BLaER1 treated with 17β-estradiol and CSF1 and Interleukin-3, amounts not matched to agents 10 nM and 100 nM (cell line): ENCODE measurements around the gene WDR54.
A peak's percentile ranks its signal among the peaks of the same experiment; 100 is the strongest.

Source experiments
- H3K27ac ChIP-seq, 11 experiments: shearing (Covaris generic); formaldehyde crosslinking; 2 replicates each; pipeline ENCODE4 v1.8.1; 2022
- H3K27me3 ChIP-seq, 11 experiments: shearing (Covaris generic); formaldehyde crosslinking; 2 replicates each; pipeline ENCODE4 v1.8.1; 2022
- H3K36me3 ChIP-seq, 11 experiments: shearing (Covaris generic); formaldehyde crosslinking; 2 replicates each; pipeline ENCODE4 v1.8.1; 2022
- H3K4me1 ChIP-seq, 10 experiments: shearing (Covaris generic); formaldehyde crosslinking; 2 replicates each; pipeline ENCODE4 v1.8.1; 2022
- H3K4me2 ChIP-seq, 11 experiments: shearing (Covaris generic); formaldehyde crosslinking; 2 replicates each; pipeline ENCODE4 v1.8.1; 2022
- H3K4me3 ChIP-seq, 10 experiments: shearing (Covaris generic); formaldehyde crosslinking; 2 replicates each; pipeline ENCODE4 v1.8.1; 2022
- H3K9ac ChIP-seq, 11 experiments: shearing (Covaris generic); formaldehyde crosslinking; 2 replicates each; pipeline ENCODE4 v1.8.1; 2022
- H3K9me3 ChIP-seq, 11 experiments: shearing (Covaris generic); formaldehyde crosslinking; replicated peaks in 1 of 11; 2 replicates each; pipeline ENCODE4 v1.8.1; 2022
- H4K20me1 ChIP-seq, 11 experiments: shearing (Covaris generic); formaldehyde crosslinking; 2 replicates each; pipeline ENCODE4 v1.8.1; 2022
- Cebpa-rat ChIP-seq, 11 experiments: shearing (Covaris generic); IDR thresholded peaks; 2 replicates each; pipeline ENCODE4 v1.8.1; 2022

The WDR54 gene

DNA sequence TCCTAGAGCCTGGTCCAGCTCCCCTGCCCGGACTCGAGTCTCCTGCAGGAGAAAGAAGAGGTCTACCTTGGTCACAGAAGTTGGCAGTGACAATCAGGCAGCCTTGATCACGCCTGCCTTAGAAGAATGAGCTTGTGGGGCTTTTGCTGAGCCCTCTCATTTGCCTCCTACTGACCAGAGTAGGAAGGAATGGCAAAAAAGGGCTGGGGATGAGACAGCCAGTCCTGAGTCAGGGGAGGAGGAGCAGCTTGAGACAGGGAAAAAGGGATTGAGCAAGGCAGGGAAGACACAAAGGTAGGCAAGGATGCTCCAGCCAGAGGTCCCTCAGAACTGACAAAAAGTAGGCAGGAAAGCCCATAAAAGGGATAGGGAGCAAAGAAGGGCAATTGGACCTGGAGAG lies 6.0 kb downstream of the WDR54 start:
- H3K9me3 ChIP-seq, result no peaks in the 10 kb centered on the region
- H3K36me3 ChIP-seq, result peaks cover 67 to 86% (median 75%) of the 10 kb centered on the region in 11 experiments
- H3K4me2 ChIP-seq, result no peak overlapping the region
- H3K27ac ChIP-seq, result peak overlapping the region in 1 of 11 experiments; percentile 9; a peak in 1 of 22 replicates
- no peak for TF ChIP-seq Cebpa-rat (IDR thresholded peaks at IDR 0.05)
- H3K4me1 ChIP-seq, result peaks cover 0 to 18% (median 4%) of the 10 kb centered on the region in 10 experiments; a peak in 14 of 20 replicates
- H4K20me1 ChIP-seq, result peaks cover 0 to 3% (median 0%) of the 10 kb centered on the region in 11 experiments; a peak in 1 of 22 replicates
- H3K4me3 ChIP-seq, result no peak overlapping the region
- H3K27me3 ChIP-seq, result no peaks in the 10 kb centered on the region
- H3K9ac ChIP-seq, result 0 out of 22 replicates have a peak overlapping the region, but pooled peaks of 2 of the 11 experiments have one; percentile 19 to 25

- no peak overlapping the region for H3K9ac ChIP-seq
- H3K4me1 ChIP-seq, result peaks cover 0 to 15% (median 0%) of the 10 kb centered on the region in 10 experiments; a peak in 4 of 20 replicates
- H4K20me1 ChIP-seq, result peaks cover 0 to 3% (median 0%) of the 10 kb centered on the region in 11 experiments; a peak in 1 of 22 replicates
- H3K4me3 ChIP-seq, result no peak overlapping the region
- H3K27me3 ChIP-seq, result no peaks in the 10 kb centered on the region
- no peaks in the 10 kb centered on the region for H3K9me3 ChIP-seq
- no peak for TF ChIP-seq Cebpa-rat (IDR thresholded peaks at IDR 0.05)
- peaks cover 67 to 89% (median 75%) of the 10 kb centered on the region in 11 experiments for H3K36me3 ChIP-seq
- H3K4me2 ChIP-seq, result no peak overlapping the region
- no peak overlapping the region for H3K27ac ChIP-seq
These were observed 7.1 kb downstream of the WDR54 start for GRCh38 chr2:74428675-74429074.

DNA sequence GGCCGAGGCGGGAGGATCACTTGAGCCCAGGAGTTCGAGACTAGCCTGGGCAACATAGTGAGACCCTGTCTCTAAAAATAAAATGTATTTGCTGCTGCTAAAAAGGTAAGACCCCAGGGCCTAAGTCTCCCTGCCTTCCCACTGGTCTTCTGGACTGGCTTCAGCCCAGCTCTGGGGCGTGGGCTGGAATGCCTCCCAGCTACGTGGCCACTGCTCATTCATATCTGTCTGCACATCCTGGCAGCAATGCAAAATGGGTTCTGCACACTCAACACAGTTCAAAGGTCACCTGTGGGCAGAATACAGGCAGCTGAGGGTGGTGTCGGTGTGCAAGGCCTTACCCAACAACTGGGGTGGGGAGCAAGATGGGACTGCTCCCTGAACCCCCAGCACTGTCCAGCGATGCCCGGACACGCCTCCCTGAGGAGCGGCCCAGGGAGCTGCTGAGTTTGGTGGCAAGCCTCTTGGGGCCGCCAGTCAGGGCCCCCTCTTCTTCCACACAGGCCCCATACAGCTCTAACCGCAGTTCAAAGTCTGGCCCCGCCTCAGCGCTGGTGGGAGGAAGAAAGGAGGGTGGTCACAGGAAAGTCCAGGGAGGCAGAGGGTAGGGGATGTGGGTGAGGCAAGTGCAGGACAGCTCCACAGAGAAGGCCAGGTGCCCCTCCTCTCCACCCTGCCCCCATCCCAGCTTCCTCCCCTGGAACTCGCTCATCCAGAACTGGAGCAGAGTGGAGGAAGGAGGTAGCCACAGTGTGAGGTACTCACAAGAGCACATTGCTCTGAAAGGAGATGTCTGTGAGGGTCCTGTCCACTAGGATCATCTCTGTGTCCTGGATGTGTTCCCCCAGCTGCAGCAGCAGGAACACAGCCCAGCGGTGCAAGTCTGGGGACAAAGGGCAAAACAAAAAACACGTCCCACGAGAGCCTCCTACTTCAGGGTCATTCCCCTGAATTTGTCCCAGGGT lies 8.2 kb downstream of the WDR54 start:
- Histone ChIP-seq H3K4me3 (no peak overlapping the region), H3K9ac (0 out of 22 replicates have a peak overlapping the region, but pooled peaks of 2 of the 11 experiments have one; percentile 10 to 33), H3K9me3 (no peaks in the 10 kb centered on the region), H3K4me2 (no peak overlapping the region), H3K27ac (no peak overlapping the region), H3K27me3 (no peaks in the 10 kb centered on the region), H3K36me3 (peaks cover 65 to 80% (median 70%) of the 10 kb centered on the region in 11 experiments), H3K4me1 (peaks cover 0 to 15% (median 0%) of the 10 kb centered on the region in 10 experiments; a peak in 4 of 20 replicates), H4K20me1 (peaks cover 0 to 3% (median 0%) of the 10 kb centered on the region in 11 experiments; a peak in 1 of 22 replicates)
- TF ChIP-seq Cebpa-rat (IDR thresholded peaks at IDR 0.05), result no peak

DNA sequence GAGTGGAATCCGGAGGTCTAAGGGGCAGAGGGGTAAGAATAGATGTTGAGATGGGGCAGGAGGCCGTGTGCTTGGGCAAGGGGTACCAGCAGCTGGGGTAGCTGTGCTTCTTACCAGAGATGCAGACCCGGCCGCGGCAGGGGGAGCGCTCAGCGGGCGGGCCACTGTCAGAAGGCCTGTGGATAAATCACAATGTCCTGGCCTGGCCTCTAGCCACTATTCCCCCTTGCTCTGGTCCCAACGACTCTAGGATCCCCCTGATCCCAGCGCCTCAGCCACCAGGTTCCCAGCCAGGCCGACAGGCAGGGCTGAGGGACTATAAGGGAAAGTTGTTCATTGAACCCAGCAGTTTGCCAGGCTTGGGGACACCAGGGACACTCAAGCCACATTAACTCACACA lies 9.0 kb downstream of the WDR54 start:
- H3K36me3 ChIP-seq, result peaks cover 57 to 73% (median 63%) of the 10 kb centered on the region in 11 experiments
- no peaks in the 10 kb centered on the region for H3K9me3 ChIP-seq
- TF ChIP-seq Cebpa-rat (IDR thresholded peaks at IDR 0.05), result no peak
- peaks cover 0 to 15% (median 0%) of the 10 kb centered on the region in 10 experiments; a peak in 5 of 20 replicates for H3K4me1 ChIP-seq
- no peak overlapping the region for H3K27ac ChIP-seq
- H3K4me3 ChIP-seq, result no peak overlapping the region
- H4K20me1 ChIP-seq, result peaks cover 0 to 3% (median 0%) of the 10 kb centered on the region in 11 experiments; a peak in 1 of 22 replicates
- H3K27me3 ChIP-seq, result no peaks in the 10 kb centered on the region
- H3K4me2 ChIP-seq, result no peak overlapping the region
- 0 out of 22 replicates have a peak overlapping the region, but pooled peaks of 2 of the 11 experiments have one; percentile 10 to 33 for H3K9ac ChIP-seq

DNA sequence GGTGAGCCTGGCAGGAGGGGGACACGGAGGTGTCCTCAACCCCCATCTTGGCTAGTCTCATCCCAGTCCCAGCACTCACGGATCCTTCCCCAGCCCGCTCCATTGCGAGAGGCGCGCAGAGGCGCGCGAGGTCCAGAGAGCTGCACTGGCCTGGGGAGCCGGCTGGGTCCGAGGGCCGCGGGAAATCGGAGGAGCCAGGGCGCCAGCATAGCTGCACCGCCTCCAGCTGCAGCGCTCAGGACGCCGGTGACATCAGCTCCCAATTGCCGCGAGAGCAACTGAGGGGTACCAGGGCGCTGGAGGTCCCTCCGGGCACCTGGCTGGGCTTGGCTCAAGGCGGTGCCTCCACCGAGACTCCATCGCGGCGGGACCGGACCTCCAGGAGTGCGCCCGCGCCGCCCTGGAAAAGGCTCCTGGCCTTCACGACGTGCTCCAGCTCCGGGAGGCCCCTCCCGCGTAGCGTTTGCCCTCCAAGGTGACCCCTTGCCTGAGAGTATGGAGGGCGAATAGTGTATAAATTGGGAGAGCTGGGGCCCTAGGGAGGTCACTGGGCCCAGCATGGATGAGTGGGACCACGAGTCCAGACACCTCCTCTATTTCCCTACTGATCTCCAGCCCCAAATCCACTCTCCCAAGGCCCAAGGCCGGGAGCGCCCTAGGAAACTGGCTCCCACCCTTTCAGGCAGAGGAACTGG lies 14.7 kb downstream of the WDR54 start:
- Histone ChIP-seq H3K9ac (peak overlapping the region in 6 of 11 experiments; percentile 11 to 58 (median 39); a peak in 7 of 22 replicates), H4K20me1 (no peaks in the 10 kb centered on the region), H3K4me2 (peak overlapping the region; percentile 89 to 100 (median 99)), H3K4me3 (no peak overlapping the region), H3K4me1 (peaks cover 50 to 56% (median 52%) of the 10 kb centered on the region in 10 experiments), H3K9me3 (peaks cover 0 to 2% (median 0%) of the 10 kb centered on the region in 11 experiments; a peak in 1 of 22 replicates), H3K36me3 (peaks cover 4 to 15% (median 13%) of the 10 kb centered on the region in 11 experiments; a peak in 14 of 22 replicates), H3K27ac (peak overlapping the region; percentile 20 to 72 (median 59); a peak in 18 of 22 replicates), H3K27me3 (peaks cover 4 to 9% (median 7%) of the 10 kb centered on the region in 11 experiments)
- TF ChIP-seq Cebpa-rat (IDR thresholded peaks at IDR 0.05), result no peak

DNA sequence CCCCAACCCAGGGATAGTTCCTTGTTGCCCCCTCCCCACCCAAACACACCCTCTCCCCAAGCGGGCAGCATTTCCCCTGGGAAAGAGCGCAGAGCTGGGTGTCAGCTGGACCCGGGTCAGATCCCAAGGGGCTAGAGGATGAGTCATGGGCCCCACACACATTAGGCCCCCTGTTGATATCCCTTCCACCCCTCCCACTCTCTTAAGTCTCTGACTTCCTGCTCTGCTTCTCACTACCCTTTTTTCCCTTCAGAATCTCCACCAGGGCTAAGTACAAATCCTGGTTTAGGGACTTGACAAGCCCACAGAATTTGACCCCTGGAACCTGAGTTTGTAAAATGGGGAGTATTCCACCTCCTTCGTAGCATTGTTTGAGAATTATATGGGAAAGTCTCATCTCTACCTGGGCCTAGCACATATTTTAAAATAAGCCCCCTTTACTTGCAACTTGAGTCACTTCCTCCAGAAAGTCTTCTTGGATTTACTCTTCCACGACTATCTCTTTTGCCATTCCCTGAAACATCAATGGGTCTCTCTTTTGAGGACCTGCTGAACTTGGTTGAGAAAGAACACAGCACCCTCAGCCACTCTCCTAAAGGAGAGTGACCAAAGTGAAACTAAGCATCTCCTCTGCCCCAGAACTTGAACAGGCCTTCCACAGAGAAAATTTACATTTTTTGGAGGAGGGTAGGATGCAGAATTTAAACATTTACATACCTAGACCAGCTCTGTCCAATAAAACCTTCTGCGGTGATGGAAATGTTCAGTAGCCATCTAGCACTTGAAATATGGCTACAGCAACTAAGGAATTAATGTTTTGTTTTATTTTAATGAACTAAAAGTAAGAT lies 15.5 kb downstream of the WDR54 start:
- H4K20me1 ChIP-seq, result no peaks in the 10 kb centered on the region
- peak overlapping the region; percentile 89 to 100 (median 99) for H3K4me2 ChIP-seq
- H3K27ac ChIP-seq, result peak overlapping the region; percentile 20 to 72 (median 59); a peak in 19 of 22 replicates
- peaks cover 12 to 17% (median 16%) of the 10 kb centered on the region in 11 experiments for H3K27me3 ChIP-seq
- H3K9ac ChIP-seq, result peak overlapping the region in 9 of 11 experiments; percentile 11 to 58 (median 31); a peak in 9 of 22 replicates
- H3K4me1 ChIP-seq, result peaks cover 50 to 62% (median 55%) of the 10 kb centered on the region in 10 experiments
- peaks cover 0 to 10% (median 0%) of the 10 kb centered on the region in 11 experiments; a peak in 7 of 22 replicates for H3K9me3 ChIP-seq
- H3K4me3 ChIP-seq, result peak overlapping the region in 4 of 10 experiments; percentile 2 to 13 (median 3); a peak in 3 of 20 replicates
- H3K36me3 ChIP-seq, result peaks cover 1 to 7% (median 5%) of the 10 kb centered on the region in 11 experiments; a peak in 11 of 22 replicates
- TF ChIP-seq Cebpa-rat (IDR thresholded peaks at IDR 0.05), result no peak

DNA sequence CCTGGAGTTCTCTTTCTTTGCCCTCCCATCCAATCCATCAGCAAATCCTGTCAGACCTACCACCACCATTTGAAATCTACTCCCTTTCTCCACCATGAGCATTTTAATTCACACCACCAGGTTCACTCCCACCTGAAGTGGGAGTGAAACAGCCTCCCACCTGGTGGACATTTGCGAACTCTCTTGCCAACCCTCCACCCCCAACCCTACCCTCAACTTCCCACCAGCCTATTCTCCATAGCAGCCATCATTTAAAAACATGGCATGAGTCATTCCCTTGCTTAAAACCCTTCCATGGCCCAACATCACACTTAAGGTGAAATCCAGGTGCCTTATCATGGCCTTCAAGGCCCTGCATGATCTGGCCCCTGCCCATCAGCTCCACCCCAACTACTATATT lies 16.7 kb downstream of the WDR54 start:
- Histone ChIP-seq H3K4me3 (0 out of 20 replicates have a peak overlapping the region, but pooled peaks of 1 of the 10 experiments have one; percentile 3), H3K4me1 (peaks cover 50 to 62% (median 55%) of the 10 kb centered on the region in 10 experiments), H3K4me2 (peak overlapping the region; percentile 89 to 100 (median 99)), H3K27ac (peak overlapping the region in 4 of 11 experiments; percentile 23 to 59 (median 54); a peak in 4 of 22 replicates), H4K20me1 (no peaks in the 10 kb centered on the region), H3K9me3 (peaks cover 0 to 13% (median 0%) of the 10 kb centered on the region in 11 experiments; a peak in 7 of 22 replicates), H3K9ac (no peak overlapping the region), H3K36me3 (no peaks in the 10 kb centered on the region), H3K27me3 (peaks cover 15 to 25% (median 20%) of the 10 kb centered on the region in 11 experiments)
- no peak for TF ChIP-seq Cebpa-rat (IDR thresholded peaks at IDR 0.05)
